Heart left ventricle (tissue), 16 donors: ENCODE measurements around the gene USP17L21. TPM values are rescaled to one million over a fixed set of nuclear protein-coding genes. Genes with fewer than 3 reads are reported as not detected.
"Not testable (repeated sequence)": the region's sequence is repeated elsewhere in the genome, so short reads cannot be mapped to it uniquely, and the experiment has no call there.

Source experiments
- ATAC-seq, 4 donors: fragments of 200-7000 bp; cut with Tn5 transposase; one replicate each; pipeline ENCODE4 v1.9.1; 2020 to 2022; ENCODE audit warnings: moderate library complexity in 4 of 4, mild to moderate bottlenecking in 3 of 4, moderate number of reproducible peaks in 1 of 4
- DNase-seq, 5 donors: peaks; one replicate each; pipeline ENCODE4 v3.0.0-alpha.2; 2020
- H3K27ac ChIP-seq, 12 donors: fragments of 200-600 bp; sonication (generic) in 4 of 12; one replicate each; pipeline versions ENCODE4 v1.5.0 to v1.8.0; 2016 to 2022; ENCODE audit warnings: mild to moderate bottlenecking in 2 of 12
- H3K27me3 ChIP-seq, 9 donors: fragments of 200-600 bp; sonication (generic) in 2 of 9; one replicate each; pipeline versions ENCODE4 v1.5.1 to v1.8.0; 2016 to 2022; ENCODE audit warnings: mild to moderate bottlenecking in 3 of 9
- H3K36me3 ChIP-seq, 9 donors: fragments of 200-600 bp; sonication (generic) in 2 of 9; one replicate each; pipeline versions ENCODE4 v1.5.0 to v1.8.0; 2018 to 2022; ENCODE audit warnings: mild to moderate bottlenecking in 2 of 9
- H3K4me1 ChIP-seq, 12 donors: fragments of 200-600 bp; sonication (generic) in 4 of 12; one replicate each; pipeline versions ENCODE4 v1.5.0 to v1.8.0; 2016 to 2022; ENCODE audit warnings: mild to moderate bottlenecking in 3 of 12
- H3K4me3 ChIP-seq, 12 donors: fragments of 200-600 bp; sonication (generic) in 4 of 12; one replicate each; pipeline versions ENCODE4 v1.5.0 to v1.8.0; 2017 to 2022; ENCODE audit warnings: mild to moderate bottlenecking in 9 of 12, moderate library complexity in 4 of 12
- H3K9me3 ChIP-seq, 12 donors: fragments of 200-600 bp; sonication (generic) in 4 of 12; one replicate each; pipeline versions ENCODE4 v1.5.0 to v1.8.0; 2016 to 2022; ENCODE audit warnings: mild to moderate bottlenecking in 1 of 12
- WGBS, 4 donors: extraction: QIAGEN DNeasy Blood & Tissue Kit in 2 of 4; methylation state at CpG; one replicate each; pipeline versions ENCODE4 v1.1.5 to v1.1.7; 2013 to 2018; 5-methylcytosine and 5-hydroxymethylcytosine counted together
- intact Hi-C, 10 donors: fragments of 100-400 bp; cut with DNase I; formaldehyde crosslinking; loops; one replicate each; pipeline versions ENCODE4 v1.11.1 to v1.14.2; 2022
- polyA plus RNA-seq, 2 donors: library from polyadenylated mRNA; stranded (reverse); fragments of 200-250 nt; gene quantifications; one replicate each; pipeline ENCODE4 v1.2.3, GENCODE V29; 2013
- total RNA-seq, 9 donors: library from RNA; depleted of rRNA in 2 of 9; stranded (reverse); fragments of >200 nt in 2 of 9; fragmentation: NEBNext Ultra II Directional in 3 of 9; extraction: Animal tissue kit (Norgen Biotek cat#: 25700) in 3 of 9; gene quantifications; one replicate each; pipeline versions ENCODE4 v1.1.0 to v1.2.4, GENCODE V29; 2016 to 2023
- donor health status: ischemic (EF 13 %, LVEDD 7.1; RV severe dilation, severe dysfunction).
- donor health status: healthy with polysubstance abuse.
- donor health status: DM: no; HTN: yes; CAD: no.
- donor health status: DM: no; HTN: no; CAD: no.
- donor health status: ischemic (EF 25% LVEDD 6.9; RV normal size, moderate dysfunction).
- donor health status: ischemic (EF 25% LVEDD 5.7; RV mildly dilated, moderate dysfunction).
- donor health status: healthy.
- donor health status: DM: yes; HTN: yes; CAD: no.
- donor health status: ischemic (EF 35%, LVEDD 5.7; RV mildly dilated, moderate dysfunction).
- donor health status: nonischemic (EF 11% LVEDD 7.7; RV severe dilation, severe dysfunction).
- donor health status: DM: yes; HTN: yes; CAD: no.
- donor health status: PGD.
- donor health status: ischemic (EF 29% LVEDD 5.4; RV normal size, mild dysfunction).
- donor health status: nonischemic (EF 23%, LVEDD 6.1; RV moderate dilation, normal function).

The USP17L21 gene
- total and polyA plus RNA-seq, 11 donors = not detected

DNA sequence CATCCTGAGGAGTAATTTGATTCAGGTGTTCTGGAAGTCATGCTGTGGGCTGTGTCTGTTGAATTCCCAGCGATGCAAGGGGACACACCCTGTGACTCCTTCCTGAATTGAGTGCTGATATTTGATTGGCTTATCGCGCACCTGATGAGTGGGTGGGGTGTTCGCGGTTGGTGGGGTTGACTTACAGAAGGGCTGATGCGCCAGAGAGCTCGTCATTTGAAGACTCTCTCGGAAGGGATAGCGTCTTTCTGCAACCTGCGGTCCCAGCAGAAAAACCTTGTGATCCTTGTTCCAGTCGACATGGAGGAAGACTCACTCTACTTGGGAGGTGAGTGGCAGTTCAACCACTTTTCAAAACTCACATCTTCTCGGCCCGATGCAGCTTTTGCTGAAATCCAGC lies 9.6 kb upstream of the USP17L21 start, which contains the start of gene USP17L19:
TSS of gene USP17L19 (plus strand) at position 301 of the 400 bp plus-strand sequence. CDS start at position 301, 0 bp downstream.
- ATAC-seq, H3K27me3 ChIP-seq, H3K27ac ChIP-seq, H3K36me3 ChIP-seq, H3K4me3 ChIP-seq, intact Hi-C loops, DNase-seq, H3K4me1 ChIP-seq, H3K9me3 ChIP-seq: not testable (repeated sequence)
- WGBS, 4 donors = no CpG with 5 or more reads among the region's 13 CpGs

- H3K9me3 ChIP-seq, H3K27ac ChIP-seq, H3K36me3 ChIP-seq, ATAC-seq, intact Hi-C loops, H3K4me1 ChIP-seq, DNase-seq, H3K27me3 ChIP-seq, H3K4me3 ChIP-seq: not testable (repeated sequence)
- WGBS, 4 donors = no CpG with 5 or more reads among the region's 15 CpGs
Observed at GRCh38 chr4:9257824-9258223, 4.8 kb upstream of the USP17L21 start, which contains the start of gene USP17L20. Gene USP17L20 (plus strand): TSS chr4:9258124. CDS start chr4:9258124, 0 bp downstream.

- H3K9me3 ChIP-seq, H3K27ac ChIP-seq, H3K4me1 ChIP-seq, H3K27me3 ChIP-seq, intact Hi-C loops, H3K36me3 ChIP-seq, H3K4me3 ChIP-seq, DNase-seq, ATAC-seq: not testable (repeated sequence)
- no CpG with 5 or more reads among the region's 15 CpGs for WGBS, 4 donors
Observed at GRCh38 chr4:9267319-9267718, 4.6 kb downstream of the USP17L21 start, which contains the start of gene USP17L22. Gene USP17L22 (plus strand): TSS chr4:9267619. CDS start chr4:9267619, 0 bp downstream.

- 82 to 85% (median 84%) methylated on average over 5 to 8 of the region's 10 CpGs for WGBS, 4 donors
- DNase-seq = peak in 4 of 5 donors; percentile 6 to 73 (median 50)
- H3K4me3 ChIP-seq, ATAC-seq, intact Hi-C loops, H3K4me1 ChIP-seq, H3K27me3 ChIP-seq, H3K9me3 ChIP-seq, H3K36me3 ChIP-seq, H3K27ac ChIP-seq: not testable (repeated sequence)
Observed at GRCh38 chr4:9271719-9272118, 9.0 kb downstream of the USP17L21 start.

Other genes with a start within 250 kb of the USP17L21 start
- gene FAM90A26, start 92.5 kb upstream of the USP17L21 start, total RNA-seq = not detected
- gene FAM90A26, start 92.5 kb upstream of the USP17L21 start, polyA plus RNA-seq = not detected
- gene USP17L10, start 52.2 kb upstream of the USP17L21 start, total RNA-seq = not detected
- not detected for gene USP17L10, start 52.2 kb upstream of the USP17L21 start, polyA plus RNA-seq
- gene USP17L11, start 47.5 kb upstream of the USP17L21 start, total RNA-seq = not detected
- gene USP17L11, start 47.5 kb upstream of the USP17L21 start, polyA plus RNA-seq = not detected
- gene USP17L12, start 42.7 kb upstream of the USP17L21 start, total RNA-seq = not detected
- not detected for gene USP17L12, start 42.7 kb upstream of the USP17L21 start, polyA plus RNA-seq
- gene USP17L13, start 38.0 kb upstream of the USP17L21 start, total RNA-seq = not detected
- not detected for gene USP17L13, start 38.0 kb upstream of the USP17L21 start, polyA plus RNA-seq
- gene USP17L15, start 28.5 kb upstream of the USP17L21 start, total RNA-seq = not detected
- gene USP17L15, start 28.5 kb upstream of the USP17L21 start, polyA plus RNA-seq = not detected
- gene USP17L17, start 19.0 kb upstream of the USP17L21 start, total RNA-seq = not detected
- gene USP17L17, start 19.0 kb upstream of the USP17L21 start, polyA plus RNA-seq = not detected
- gene USP17L18, start 14.2 kb upstream of the USP17L21 start, total RNA-seq = not detected
- gene USP17L18, start 14.2 kb upstream of the USP17L21 start, polyA plus RNA-seq = not detected
- not detected for gene USP17L19, start 9.5 kb upstream of the USP17L21 start, total RNA-seq
- gene USP17L19, start 9.5 kb upstream of the USP17L21 start, polyA plus RNA-seq = not detected
- gene USP17L20, start 4.7 kb upstream of the USP17L21 start, total RNA-seq = not detected
- not detected for gene USP17L20, start 4.7 kb upstream of the USP17L21 start, polyA plus RNA-seq
- gene USP17L22, start 4.7 kb downstream of the USP17L21 start, total RNA-seq = not detected
- gene USP17L22, start 4.7 kb downstream of the USP17L21 start, polyA plus RNA-seq = not detected
- gene USP17L24, start 62.3 kb downstream of the USP17L21 start, total RNA-seq = not detected
- gene USP17L24, start 62.3 kb downstream of the USP17L21 start, polyA plus RNA-seq = not detected
- not detected for gene USP17L25, start 67.0 kb downstream of the USP17L21 start, total RNA-seq
- gene USP17L25, start 67.0 kb downstream of the USP17L21 start, polyA plus RNA-seq = not detected
- gene USP17L26, start 71.8 kb downstream of the USP17L21 start, total RNA-seq = not detected
- gene USP17L26, start 71.8 kb downstream of the USP17L21 start, polyA plus RNA-seq = not detected
- not detected for gene USP17L5, start 76.5 kb downstream of the USP17L21 start, total RNA-seq
- not detected for gene USP17L5, start 76.5 kb downstream of the USP17L21 start, polyA plus RNA-seq
- not detected for gene USP17L27, start 81.3 kb downstream of the USP17L21 start, total RNA-seq
- not detected for gene USP17L27, start 81.3 kb downstream of the USP17L21 start, polyA plus RNA-seq
- not detected for gene USP17L28, start 86.0 kb downstream of the USP17L21 start, total RNA-seq
- gene USP17L28, start 86.0 kb downstream of the USP17L21 start, polyA plus RNA-seq = not detected
- not detected for gene USP17L29, start 90.8 kb downstream of the USP17L21 start, total RNA-seq
- not detected for gene USP17L29, start 90.8 kb downstream of the USP17L21 start, polyA plus RNA-seq
- not detected for gene USP17L30, start 100.3 kb downstream of the USP17L21 start, total RNA-seq
- not detected for gene USP17L30, start 100.3 kb downstream of the USP17L21 start, polyA plus RNA-seq
- not detected for gene DEFB131A, start 181.5 kb downstream of the USP17L21 start, total RNA-seq
- gene DEFB131A, start 181.5 kb downstream of the USP17L21 start, polyA plus RNA-seq = not detected